OCI-LY1 (cell line): ENCODE results near the gene CSHL1.
A peak's percentile ranks its signal among the peaks of the same experiment; 100 is the strongest.
"Not testable (repeated sequence)": the region's sequence is repeated elsewhere in the genome, so short reads cannot be mapped to it uniquely, and the experiment has no call there.

Experiments
- H2AFZ ChIP-seq: fragments of 200-600 bp; sonication (generic), shearing (Covaris generic); 2 replicates; pipeline ENCODE4 v1.6.0; 2014; ENCODE audit warnings: antibody characterized with exemption, mild to moderate bottlenecking, low read length
- H3F3A ChIP-seq: fragments of 200-600 bp; sonication (generic), shearing (Covaris generic); 2 replicates; pipeline ENCODE4 v1.6.0; 2014; ENCODE audit warnings: mild to moderate bottlenecking, antibody characterized with exemption, low read length, moderate library complexity; ENCODE audit not compliant: insufficient read depth
- H3K27ac ChIP-seq: fragments of 200-600 bp; sonication (generic); 2 replicates; pipeline ENCODE4 v1.5.1; 2014; ENCODE audit warnings: low read length, mixed run types, mild to moderate bottlenecking, low read depth; ENCODE audit not compliant: poor library complexity, severe bottlenecking
- H3K27me3 ChIP-seq: fragments of 200-600 bp; sonication (generic); 2 replicates; pipeline ENCODE4 v1.6.0; 2014; ENCODE audit warnings: antibody characterized with exemption, mild to moderate bottlenecking, low read length, moderate library complexity; ENCODE audit not compliant: insufficient read depth
- H3K36me3 ChIP-seq: fragments of 200-600 bp; sonication (generic); 2 replicates; pipeline ENCODE4 v1.6.1; 2014; ENCODE audit warnings: mild to moderate bottlenecking, antibody characterized with exemption, low read length, moderate library complexity, mixed read lengths; ENCODE audit not compliant: insufficient read depth
- H3K4me1 ChIP-seq: fragments of 200-600 bp; sonication (generic); 2 replicates; pipeline ENCODE4 v1.5.1; 2014; ENCODE audit warnings: mild to moderate bottlenecking, low read length, moderate library complexity; ENCODE audit not compliant: insufficient read depth, severe bottlenecking
- H3K4me2 ChIP-seq: fragments of 200-600 bp; sonication (generic), shearing (Covaris generic); 2 replicates; pipeline ENCODE4 v1.6.1; 2014; ENCODE audit warnings: low read length
- H3K4me3 ChIP-seq: fragments of 200-600 bp; sonication (generic); 2 replicates; pipeline ENCODE4 v1.5.1; 2014; ENCODE audit warnings: low read length, low read depth, mild to moderate bottlenecking, mixed read lengths; ENCODE audit not compliant: poor library complexity, severe bottlenecking
- H3K79me2 ChIP-seq: fragments of 200-600 bp; shearing (Covaris generic); 2 replicates; pipeline ENCODE4 v1.6.1; 2016; ENCODE audit warnings: mixed run types, low read length, mixed read lengths; ENCODE audit not compliant: insufficient read depth
- H3K9ac ChIP-seq: fragments of 200-600 bp; sonication (generic), shearing (Covaris generic); 2 replicates; pipeline ENCODE4 v1.6.1; 2014; ENCODE audit warnings: mild to moderate bottlenecking, low read length, mixed read lengths
- H3K9me2 ChIP-seq: fragments of 200-600 bp; sonication (generic), shearing (Covaris generic); 2 replicates; pipeline ENCODE4 v1.6.1; 2014; ENCODE audit warnings: low read depth, mild to moderate bottlenecking, low read length, mixed read lengths
- H3K9me3 ChIP-seq: fragments of 200-600 bp; shearing (Covaris generic); 2 replicates; pipeline ENCODE4 v1.6.1; 2014; ENCODE audit warnings: low read length, mixed read lengths
- H4K20me1 ChIP-seq: fragments of 200-600 bp; sonication (generic), shearing (Covaris generic); 2 replicates; pipeline ENCODE4 v1.6.0; 2016; ENCODE audit warnings: mild to moderate bottlenecking, low read length; ENCODE audit not compliant: insufficient read depth
- EZH2 ChIP-seq: fragments of 200-600 bp; sonication (generic), shearing (Covaris generic); IDR thresholded peaks from 2 replicates; pipeline ENCODE4 v1.8.0; 2017; ENCODE audit warnings: borderline replicate concordance, mixed run types, mild to moderate bottlenecking, antibody characterized with exemption, low read length, moderate library complexity, mixed read lengths
- TF ChIP-seq, protein P1 (sequence below): fragments of 200-600 bp; sonication (generic), shearing (Covaris generic); IDR thresholded peaks from 2 replicates; pipeline ENCODE4 v1.5.1; 2017; ENCODE audit warnings: mild to moderate bottlenecking, antibody characterized with exemption, low read length, moderate library complexity, mixed read lengths

Gene CSHL1

GRCh38 chr17:63881935-63882601, 29.0 kb downstream of the CSHL1 start, which contains the start of gene GH2:
TSS of gene GH2 (minus strand) at chr17:63881944. CDS start at chr17:63881801, 143 bp downstream.
- H3K9me3 ChIP-seq, result no peaks in the 10 kb centered on the region
- no peak within 1 kb of the TSS for H3K9ac ChIP-seq
- no peaks in the 10 kb centered on the region for H3K79me2 ChIP-seq
- no peaks in the 10 kb centered on the region for H3F3A ChIP-seq
- H3K4me1 ChIP-seq, result no peaks in the 10 kb centered on the region
- H2AFZ ChIP-seq, result no peak within 1 kb of the TSS
- no peak within 1 kb of the TSS for H3K4me3 ChIP-seq
- no peaks in the 10 kb centered on the region for H4K20me1 ChIP-seq
- H3K4me2 ChIP-seq, result no peak within 1 kb of the TSS
- no peak within 1 kb of the TSS for H3K27ac ChIP-seq
- H3K36me3 ChIP-seq, result no peaks in the 10 kb centered on the region
- peaks cover 3% of the 10 kb centered on the region; the same call in 1 of the 2 replicates for H3K27me3 ChIP-seq
- no peaks in the 10 kb centered on the region for H3K9me2 ChIP-seq
- TF ChIP-seq EZH2, result no peak
- TF ChIP-seq, protein P1, sequence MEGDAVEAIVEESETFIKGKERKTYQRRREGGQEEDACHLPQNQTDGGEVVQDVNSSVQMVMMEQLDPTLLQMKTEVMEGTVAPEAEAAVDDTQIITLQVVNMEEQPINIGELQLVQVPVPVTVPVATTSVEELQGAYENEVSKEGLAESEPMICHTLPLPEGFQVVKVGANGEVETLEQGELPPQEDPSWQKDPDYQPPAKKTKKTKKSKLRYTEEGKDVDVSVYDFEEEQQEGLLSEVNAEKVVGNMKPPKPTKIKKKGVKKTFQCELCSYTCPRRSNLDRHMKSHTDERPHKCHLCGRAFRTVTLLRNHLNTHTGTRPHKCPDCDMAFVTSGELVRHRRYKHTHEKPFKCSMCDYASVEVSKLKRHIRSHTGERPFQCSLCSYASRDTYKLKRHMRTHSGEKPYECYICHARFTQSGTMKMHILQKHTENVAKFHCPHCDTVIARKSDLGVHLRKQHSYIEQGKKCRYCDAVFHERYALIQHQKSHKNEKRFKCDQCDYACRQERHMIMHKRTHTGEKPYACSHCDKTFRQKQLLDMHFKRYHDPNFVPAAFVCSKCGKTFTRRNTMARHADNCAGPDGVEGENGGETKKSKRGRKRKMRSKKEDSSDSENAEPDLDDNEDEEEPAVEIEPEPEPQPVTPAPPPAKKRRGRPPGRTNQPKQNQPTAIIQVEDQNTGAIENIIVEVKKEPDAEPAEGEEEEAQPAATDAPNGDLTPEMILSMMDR, result peak; percentile 74

- not testable (repeated sequence) for H3K79me2 ChIP-seq, H3K4me2 ChIP-seq, H3K36me3 ChIP-seq, H3K9me2 ChIP-seq, H3F3A ChIP-seq, H3K4me1 ChIP-seq, H3K27me3 ChIP-seq, H3K9me3 ChIP-seq, H3K27ac ChIP-seq, H4K20me1 ChIP-seq, H3K4me3 ChIP-seq, H2AFZ ChIP-seq, H3K9ac ChIP-seq
Observed at GRCh38 chr17:63881337-63881736, 29.7 kb downstream of the CSHL1 start.

DNA sequence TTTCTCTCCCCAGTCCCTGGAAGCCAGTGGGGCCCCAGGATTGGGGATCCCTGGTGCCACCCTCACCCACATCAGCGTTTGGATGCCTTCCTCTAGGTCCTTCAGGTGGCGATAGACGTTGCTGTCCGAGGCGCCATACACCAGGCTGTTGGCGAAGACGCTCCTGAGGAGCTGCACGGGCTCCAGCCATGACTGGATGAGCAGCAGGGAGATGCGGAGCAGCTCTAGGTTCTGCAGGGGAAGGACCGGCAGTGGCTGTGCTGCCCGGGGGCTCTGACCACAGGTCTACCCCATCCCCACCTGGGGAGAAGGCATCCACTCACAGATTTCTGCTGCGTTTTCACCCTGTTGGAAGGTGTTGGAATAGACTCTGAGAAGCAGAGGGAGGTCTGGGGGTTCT, 30.4 kb downstream of the CSHL1 start:
- no peak for TF ChIP-seq EZH2
- TF ChIP-seq, protein P1, result no peak
- H3F3A ChIP-seq, result no peaks in the 10 kb centered on the region
- H3K4me3 ChIP-seq, result no peak overlapping the region
- no peak overlapping the region for H2AFZ ChIP-seq
- H3K4me2 ChIP-seq, result no peak overlapping the region
- H3K27me3 ChIP-seq, result peaks cover 7% of the 10 kb centered on the region
- no peaks in the 10 kb centered on the region for H3K9me2 ChIP-seq
- no peak overlapping the region for H3K9ac ChIP-seq
- no peaks in the 10 kb centered on the region for H3K79me2 ChIP-seq
- H3K36me3 ChIP-seq, result no peaks in the 10 kb centered on the region
- H3K4me1 ChIP-seq, result no peaks in the 10 kb centered on the region
- no peaks in the 10 kb centered on the region for H3K9me3 ChIP-seq
- H4K20me1 ChIP-seq, result no peaks in the 10 kb centered on the region
- no peak overlapping the region for H3K27ac ChIP-seq

DNA sequence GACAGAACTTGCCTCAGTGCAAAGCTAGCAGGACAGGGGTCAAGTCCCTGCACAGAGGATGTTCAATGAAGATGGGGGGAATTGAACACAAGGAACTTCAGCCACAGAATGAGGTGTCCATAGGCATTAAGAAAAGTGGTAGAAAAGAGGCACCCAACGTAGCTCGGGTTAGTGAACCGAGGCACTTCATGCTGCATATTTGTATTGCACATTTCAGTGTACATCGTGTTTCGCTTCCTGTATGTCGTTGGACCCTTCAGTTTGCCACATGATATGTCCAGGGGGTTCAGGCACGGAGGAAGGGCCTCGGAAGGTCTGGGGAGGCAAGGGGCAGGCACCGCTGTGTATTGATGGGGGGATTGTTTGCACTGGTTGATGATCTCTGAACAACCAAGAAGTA, 32.6 kb downstream of the CSHL1 start:
- not testable (repeated sequence) for H3K36me3 ChIP-seq, H3K27ac ChIP-seq, H3K4me3 ChIP-seq, H3K9me2 ChIP-seq, H2AFZ ChIP-seq, H3K79me2 ChIP-seq, H3K9ac ChIP-seq, H3F3A ChIP-seq, H4K20me1 ChIP-seq, H3K4me1 ChIP-seq, H3K9me3 ChIP-seq, H3K27me3 ChIP-seq
- H3K4me2 ChIP-seq, result peak overlapping the region; percentile 24; the same call in 1 of the 2 replicates

GRCh38 chr17:63874693-63875092, 36.4 kb downstream of the CSHL1 start:
- not testable (repeated sequence) for H3K27me3 ChIP-seq, H3K4me2 ChIP-seq, H2AFZ ChIP-seq, H3K4me3 ChIP-seq, H4K20me1 ChIP-seq, H3K9me2 ChIP-seq, H3K27ac ChIP-seq, H3K9ac ChIP-seq, H3K9me3 ChIP-seq, H3F3A ChIP-seq, H3K4me1 ChIP-seq, H3K79me2 ChIP-seq, H3K36me3 ChIP-seq

DNA sequence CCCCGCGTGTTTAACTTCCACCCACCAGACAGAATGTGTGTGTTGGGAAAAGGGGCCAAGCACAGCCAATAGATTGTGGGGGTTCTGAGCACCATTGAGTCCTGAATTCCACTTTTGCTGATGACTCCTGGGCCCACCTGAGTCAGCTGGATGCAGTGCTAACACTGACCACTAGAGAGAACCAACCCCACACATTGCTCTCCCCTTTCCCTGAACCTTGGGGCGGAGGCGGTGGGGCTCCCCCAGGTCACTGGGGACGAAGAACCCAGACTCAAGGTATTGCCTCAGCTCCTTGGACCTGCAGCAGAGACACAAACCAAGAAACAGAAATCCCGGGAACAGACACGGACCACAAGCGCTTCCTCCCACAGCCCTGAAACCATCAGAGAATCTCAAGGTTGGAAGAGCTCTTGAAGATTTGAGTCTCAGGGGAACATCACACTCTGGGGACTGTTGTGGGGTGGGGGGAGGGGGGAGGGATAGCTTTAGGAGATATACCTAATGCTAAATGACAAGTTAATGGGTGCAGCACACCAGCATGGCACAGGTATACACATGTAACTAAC, 36.9 kb downstream of the CSHL1 start:
- H3K27me3 ChIP-seq, H3K4me1 ChIP-seq, H3F3A ChIP-seq, H3K9me2 ChIP-seq, H4K20me1 ChIP-seq, H3K27ac ChIP-seq, H3K4me2 ChIP-seq, H3K9ac ChIP-seq, H3K36me3 ChIP-seq, H2AFZ ChIP-seq, H3K9me3 ChIP-seq, H3K79me2 ChIP-seq, H3K4me3 ChIP-seq: not testable (repeated sequence)
